ENCODE measurements around the gene MERTK.

DNA sequence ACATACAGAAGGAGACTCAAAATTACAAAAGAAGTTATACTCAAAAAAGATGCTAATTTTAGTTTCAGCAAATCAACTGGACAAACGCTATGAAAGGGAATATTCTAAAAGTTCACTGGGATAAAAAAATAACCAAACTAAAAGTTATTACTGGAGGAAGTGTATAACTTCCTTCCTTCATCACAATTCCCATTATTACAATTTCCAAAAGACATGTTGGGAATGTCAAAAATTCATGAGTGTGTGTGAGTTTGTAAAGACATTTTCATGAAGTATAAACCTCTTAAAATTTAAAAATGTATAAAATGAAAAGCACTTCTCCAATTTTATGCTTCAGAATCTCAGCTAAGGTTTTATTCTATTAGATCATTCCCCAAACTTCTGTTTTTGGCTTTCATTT lies 67.8 kb downstream of the MERTK start:
- TF ChIP-seq, protein P1, sequence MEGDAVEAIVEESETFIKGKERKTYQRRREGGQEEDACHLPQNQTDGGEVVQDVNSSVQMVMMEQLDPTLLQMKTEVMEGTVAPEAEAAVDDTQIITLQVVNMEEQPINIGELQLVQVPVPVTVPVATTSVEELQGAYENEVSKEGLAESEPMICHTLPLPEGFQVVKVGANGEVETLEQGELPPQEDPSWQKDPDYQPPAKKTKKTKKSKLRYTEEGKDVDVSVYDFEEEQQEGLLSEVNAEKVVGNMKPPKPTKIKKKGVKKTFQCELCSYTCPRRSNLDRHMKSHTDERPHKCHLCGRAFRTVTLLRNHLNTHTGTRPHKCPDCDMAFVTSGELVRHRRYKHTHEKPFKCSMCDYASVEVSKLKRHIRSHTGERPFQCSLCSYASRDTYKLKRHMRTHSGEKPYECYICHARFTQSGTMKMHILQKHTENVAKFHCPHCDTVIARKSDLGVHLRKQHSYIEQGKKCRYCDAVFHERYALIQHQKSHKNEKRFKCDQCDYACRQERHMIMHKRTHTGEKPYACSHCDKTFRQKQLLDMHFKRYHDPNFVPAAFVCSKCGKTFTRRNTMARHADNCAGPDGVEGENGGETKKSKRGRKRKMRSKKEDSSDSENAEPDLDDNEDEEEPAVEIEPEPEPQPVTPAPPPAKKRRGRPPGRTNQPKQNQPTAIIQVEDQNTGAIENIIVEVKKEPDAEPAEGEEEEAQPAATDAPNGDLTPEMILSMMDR (IDR thresholded peaks at IDR 0.05): no peak
- TF ChIP-seq EZH2 (IDR thresholded peaks at IDR 0.05; ENCODE audit: borderline replicate concordance, insufficient read depth, low read depth, low read length, poor library complexity, severe bottlenecking): no peak
